SK-N-MC (cell line): ENCODE data around the gene TALDO1.

Experiments used
- EZH2 ChIP-seq: fragments of 200-600 bp; sonication (generic); IDR thresholded peaks from one replicate; pipeline ENCODE4 v1.6.1; 2017; ENCODE audit warnings: antibody characterized with exemption
- FOXP2 ChIP-seq: optimal IDR thresholded peaks from 2 replicates; pipeline ENCODE3; 2011; ENCODE audit warnings: mild to moderate bottlenecking, moderate library complexity; ENCODE audit not compliant: insufficient read depth; ENCODE audit errors: extremely low read length, control extremely low read depth
- POLR2AphosphoS5 ChIP-seq: IDR thresholded peaks from 2 replicates; pipeline ENCODE4 v1.6.1; 2012; ENCODE audit warnings: mild to moderate bottlenecking, low read depth, low read length, borderline replicate concordance

DNA sequence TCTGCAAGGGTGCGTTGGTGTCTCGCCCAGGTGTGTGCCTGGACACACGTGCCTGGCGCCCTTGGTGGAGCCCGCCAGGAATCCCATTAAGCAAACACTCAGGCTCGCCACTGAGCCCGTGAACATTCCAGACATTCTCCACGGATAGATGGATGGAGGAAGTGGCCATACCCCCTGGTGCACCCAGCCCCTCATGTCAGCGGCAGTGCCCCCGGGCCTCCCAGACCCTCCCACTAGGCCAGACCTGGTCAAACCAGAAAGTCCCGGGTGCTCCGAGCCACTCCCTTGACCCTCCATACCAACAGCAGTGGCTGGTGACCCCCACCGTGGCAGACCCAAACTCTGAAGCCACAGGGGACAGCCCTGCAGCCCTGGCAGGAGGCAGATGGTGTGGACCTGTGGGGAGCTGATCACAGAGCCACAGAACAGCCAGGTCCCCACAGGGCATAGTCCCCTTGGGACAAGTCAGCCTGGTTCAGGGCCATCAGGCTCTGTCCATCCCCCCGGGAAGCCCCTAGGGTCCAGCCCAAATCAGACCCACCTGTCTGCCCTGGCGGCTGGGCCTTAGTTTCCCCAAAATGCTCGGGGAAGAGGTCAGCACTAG, 39.3 kb upstream of the TALDO1 start:
- TF ChIP-seq EZH2 (no peak), POLR2AphosphoS5 (no peak), FOXP2 (no peak)
